HepG2 (cell line): ENCODE results near the gene AUNIP. TPM values are rescaled to one million over a fixed set of nuclear protein-coding genes. Genes with fewer than 3 reads are reported as not detected.

Source experiments
- AGO2 ChIP-seq: fragments of 200-400 bp; formaldehyde crosslinking; optimal IDR thresholded peaks from 2 replicates; pipeline ENCODE3; 2017; ENCODE audit warnings: mild to moderate bottlenecking, low read depth, low read length, moderate library complexity
- ATF4 ChIP-seq, 2 experiments: fragments of 450-650 bp in 1 of 2; sonication (generic) in 1 of 2; formaldehyde crosslinking; IDR thresholded peaks; 2 replicates each; pipeline versions ENCODE4 v1.5.0 to v1.8.0; 2020 to 2022; ENCODE audit warnings: mild to moderate bottlenecking in 1 of 2, missing genetic modification reagents in 1 of 2
- CC2D1A ChIP-seq: sonication (generic); formaldehyde crosslinking; IDR thresholded peaks from 2 replicates; pipeline ENCODE4 v1.8.1; 2023; ENCODE audit warnings: mild to moderate bottlenecking, missing genetic modification reagents
- CTCF ChIP-seq: sonication (generic); formaldehyde crosslinking; IDR thresholded peaks from 2 replicates; pipeline ENCODE4 v1.5.0; 2020; ENCODE audit warnings: mild to moderate bottlenecking, missing genetic modification reagents, moderate library complexity
- EED ChIP-seq: sonication (generic); formaldehyde crosslinking; IDR thresholded peaks from 2 replicates; pipeline ENCODE4 v1.5.0; 2020; ENCODE audit warnings: mild to moderate bottlenecking, missing genetic modification reagents
- GPBP1L1 ChIP-seq: sonication (generic); formaldehyde crosslinking; IDR thresholded peaks from 2 replicates; pipeline ENCODE4 v1.5.0; 2020; ENCODE audit warnings: mild to moderate bottlenecking, missing genetic modification reagents
- SETDB1 ChIP-seq: sonication (generic); formaldehyde crosslinking; IDR thresholded peaks from 2 replicates; pipeline ENCODE4 v1.5.1; 2020; ENCODE audit warnings: missing genetic modification reagents, mild to moderate bottlenecking, borderline replicate concordance
- TEAD3 ChIP-seq: optimal IDR thresholded peaks from 2 replicates; pipeline ENCODE3; 2016; ENCODE audit warnings: borderline replicate concordance
- USF2 ChIP-seq, 2 experiments: sonication (generic) in 1 of 2; formaldehyde crosslinking in 1 of 2; IDR thresholded peaks; 2 replicates each; pipeline versions ENCODE4 v1.5.1 to v1.6.1; 2011 to 2020; ENCODE audit warnings: borderline replicate concordance in 1 of 2, low read depth in 1 of 2, low read length in 1 of 2, mild to moderate bottlenecking in 1 of 2, missing genetic modification reagents in 1 of 2, moderate library complexity in 1 of 2
- ZFP37 ChIP-seq: sonication (generic); formaldehyde crosslinking; IDR thresholded peaks from 2 replicates; pipeline ENCODE4 v1.4.0; 2020; ENCODE audit warnings: missing genetic modification reagents, borderline replicate concordance
- ZFP90 ChIP-seq: sonication (generic); formaldehyde crosslinking; IDR thresholded peaks from 2 replicates; pipeline ENCODE4 v1.8.0; 2022; ENCODE audit warnings: missing genetic modification reagents, mild to moderate bottlenecking, inconsistent platforms, borderline replicate concordance
- ZFYVE20 ChIP-seq: sonication (generic); formaldehyde crosslinking; IDR thresholded peaks from 2 replicates; pipeline ENCODE4 v1.8.0; 2023; ENCODE audit warnings: low read depth, mild to moderate bottlenecking, moderate library complexity, missing genetic modification reagents, borderline replicate concordance
- ZNF432 ChIP-seq: sonication (generic); formaldehyde crosslinking; IDR thresholded peaks from 2 replicates; pipeline ENCODE4 v1.5.0; 2020; ENCODE audit warnings: missing genetic modification reagents, mild to moderate bottlenecking, borderline replicate concordance
- ZNF512 ChIP-seq: sonication (generic); formaldehyde crosslinking; IDR thresholded peaks from 2 replicates; pipeline ENCODE4 v1.4.0; 2020; ENCODE audit warnings: mild to moderate bottlenecking, missing genetic modification reagents
- ZNF564 ChIP-seq: sonication (generic); formaldehyde crosslinking; IDR thresholded peaks from 2 replicates; pipeline ENCODE4 v1.8.1; 2023; ENCODE audit warnings: mild to moderate bottlenecking, missing genetic modification reagents
- ZNF572 ChIP-seq: sonication (generic); formaldehyde crosslinking; IDR thresholded peaks from 2 replicates; pipeline ENCODE4 v1.5.1; 2020; ENCODE audit warnings: mild to moderate bottlenecking, missing genetic modification reagents
- ZNF614 ChIP-seq: IDR thresholded peaks from 2 replicates; pipeline ENCODE4 v1.6.1; 2018; ENCODE audit warnings: missing biosample characterization, missing genetic modification reagents, inconsistent platforms, borderline replicate concordance
- ZNF652 ChIP-seq: IDR thresholded peaks from 2 replicates; pipeline ENCODE4 v1.6.1; 2016; ENCODE audit warnings: low read depth, borderline replicate concordance
- ZNF660 ChIP-seq: sonication (generic); formaldehyde crosslinking; IDR thresholded peaks from 2 replicates; pipeline ENCODE4 v1.5.1; 2020; ENCODE audit warnings: mild to moderate bottlenecking, low read depth, missing genetic modification reagents, borderline replicate concordance
- polyA plus RNA-seq, 8 experiments: library from polyadenylated mRNA; depleted of rRNA in 3 of 8; stranded (reverse) in 7 of 8; unstranded in 1 of 8; fragments of >200 nt; fragmentation: Illumina TruSeq in 4 of 8; extraction: Trizol in 4 of 8; gene quantifications; 2 replicates each; pipeline versions ENCODE4 v1.2.1 to v1.2.3, GENCODE V29; 2011 to 2016; ENCODE audit warnings: low read depth in 4 of 8, missing spikeins in 1 of 8, mixed read lengths in 1 of 8; ENCODE audit not compliant: insufficient read depth in 1 of 8
- total RNA-seq, 5 experiments: library from RNA; depleted of rRNA; stranded (reverse); fragments of >200 nt; fragmentation: Illumina TruSeq; extraction: Trizol; gene quantifications; 2 replicates each; pipeline ENCODE4 v1.2.3, GENCODE V29; 2016; ENCODE audit warnings: low read depth in 1 of 5

AUNIP gene
- total and polyA plus RNA-seq, 2 of the 13 experiments (the other 11 are each of a cell fraction or from before 2014, with no cell fraction given), result 3.8 to 12.3 TPM

- TF ChIP-seq ZNF432 (CRISPR knock-in tag), result no peak
- peak; percentile 57 for TF ChIP-seq CTCF (CRISPR knock-in tag)
- 0 out of 2 replicates have a peak, but pooled peaks have one; percentile 84 for TF ChIP-seq ZFYVE20 (CRISPR knock-in tag)
- peak; percentile 34 for TF ChIP-seq AGO2
- TF ChIP-seq ZNF512 (CRISPR knock-in tag), result no peak
- no peak for TF ChIP-seq ZNF652 (CRISPR knock-in tag)
- TF ChIP-seq TEAD3 (CRISPR knock-in tag), result peak; percentile 42
- no peak; the same call in 1 of the 2 replicates for TF ChIP-seq ZFP90
- no peak for TF ChIP-seq GPBP1L1 (CRISPR knock-in tag)
- TF ChIP-seq USF2 (IDR thresholded peaks at IDR 0.05; ENCODE audit: low read depth, low read length), result no peak
- TF ChIP-seq USF2 (CRISPR knock-in tag; IDR thresholded peaks at IDR 0.05; ENCODE audit: borderline replicate concordance), result no peak
- TF ChIP-seq ZNF660, result 0 out of 2 replicates have a peak, but pooled peaks have one; percentile 17
- no peak for TF ChIP-seq ZNF572 (CRISPR knock-in tag)
- no peak for TF ChIP-seq ZNF614 (CRISPR knock-in tag)
- TF ChIP-seq EED, result no peak
- TF ChIP-seq ZNF564 (CRISPR knock-in tag), result peak; percentile 68; the same call in 1 of the 2 replicates
- no peak for TF ChIP-seq SETDB1 (CRISPR knock-in tag)
- TF ChIP-seq CC2D1A, result no peak
- no peak for TF ChIP-seq ZFP37 (CRISPR knock-in tag)
- peak in 1 of 2 experiments; percentile 41; a peak in 1 of 4 replicates for TF ChIP-seq ATF4 (CRISPR knock-in tag; IDR thresholded peaks at IDR 0.05)
Measured at GRCh38 chr1:25875154-25875855, 16.0 kb upstream of the AUNIP start, which contains the start of gene PAQR7 (continued).
